Small intestine (tissue), 7 donors: ENCODE data around the gene HES1. TPM values are rescaled to one million over a fixed set of nuclear protein-coding genes. Genes with fewer than 3 reads are reported as not detected.

ENCODE experiments used
- DNase-seq, 2 donors: peaks; one replicate each; pipeline versions ENCODE4 v3.0.0 to v3.0.0-alpha.2; 2013
- FAIRE-seq: peaks from 2 replicates; lab custom pipeline; 2012; peaks lifted over from hg19 to GRCh38; lab: Jason Lieb, UNC
- H3K27ac ChIP-seq, 3 donors: one replicate each; pipeline ENCODE4 v1.5.1; 2013; ENCODE audit warnings: low read length in 2 of 3, mild to moderate bottlenecking in 2 of 3, control low read depth in 1 of 3, inconsistent platforms in 1 of 3, low read depth in 1 of 3, moderate library complexity in 1 of 3
- H3K27me3 ChIP-seq, 3 donors: one replicate each; pipeline ENCODE4 v1.6.1; 2013; ENCODE audit warnings: low read length in 3 of 3, inconsistent platforms in 1 of 3; ENCODE audit not compliant: control insufficient read depth in 3 of 3, insufficient read depth in 3 of 3
- H3K36me3 ChIP-seq, 3 donors: one replicate each; pipeline ENCODE4 v1.6.1; 2013; ENCODE audit warnings: low read length in 3 of 3, inconsistent platforms in 1 of 3, low read depth in 1 of 3, mild to moderate bottlenecking in 1 of 3, moderate library complexity in 1 of 3; ENCODE audit not compliant: control insufficient read depth in 3 of 3, insufficient read depth in 2 of 3
- H3K4me1 ChIP-seq, 3 donors: one replicate each; pipeline ENCODE4 v1.6.1; 2013; ENCODE audit warnings: low read length in 2 of 3, inconsistent platforms in 1 of 3, low read depth in 1 of 3, mild to moderate bottlenecking in 1 of 3, moderate library complexity in 1 of 3; ENCODE audit not compliant: control insufficient read depth in 3 of 3, insufficient read depth in 2 of 3
- H3K4me3 ChIP-seq, 3 donors: one replicate each; pipeline ENCODE4 v1.5.1; 2013; ENCODE audit warnings: low read length in 3 of 3, control low read depth in 1 of 3, inconsistent platforms in 1 of 3, low read depth in 1 of 3, mild to moderate bottlenecking in 1 of 3, moderate library complexity in 1 of 3
- H3K9me3 ChIP-seq, 2 donors: one replicate each; pipeline ENCODE4 v1.6.1; 2013; ENCODE audit warnings: low read depth in 1 of 2, low read length in 1 of 2; ENCODE audit not compliant: control insufficient read depth in 2 of 2, insufficient read depth in 1 of 2
- WGBS, 3 donors: extraction: QIAGEN DNeasy Blood & Tissue Kit; methylation state at CpG; one replicate each; pipeline ENCODE4 v1.1.7; 2013; 5-methylcytosine and 5-hydroxymethylcytosine counted together
- polyA plus RNA-seq, 4 donors: library from polyadenylated mRNA; stranded (reverse) in 3 of 4; unstranded in 1 of 4; fragments of 200-250 nt in 3 of 4; fragments of 120-200 nt in 1 of 4; gene quantifications; one replicate each; pipeline versions ENCODE4 v1.2.1 to v1.2.3, GENCODE V29; 2013
- donor health status: healthy with polysubstance abuse.
- donor health status: control.
- donor health status: control.
- donor health status: Bipolar disorder and iron deficiency.
- donor health status: healthy.

The HES1 gene
- polyA plus RNA-seq, 4 donors = 12.3 to 53.5 (median 27.5) TPM

- H3K36me3 ChIP-seq = peaks cover 0 to 18% (median 0%) of the 10 kb centered on the region in 3 donors
- no peak for FAIRE-seq
- H3K27ac ChIP-seq = peak overlapping the region; percentile 50 to 68 (median 52)
- H3K9me3 ChIP-seq = no peaks in the 10 kb centered on the region
- H3K27me3 ChIP-seq = no peaks in the 10 kb centered on the region
- WGBS, 3 donors = 3 to 4% (median 3%) methylated on average over 17 to 41 of the region's 41 CpGs
- H3K4me1 ChIP-seq = peaks cover 9 to 42% (median 14%) of the 10 kb centered on the region in 3 donors
- H3K4me3 ChIP-seq = peak overlapping the region in 2 of 3 donors; percentile 27 to 65
- peak; percentile 37 to 76 for DNase-seq
These were observed 2.2 kb upstream of the HES1 start for GRCh38 chr3:194133661-194134230.

- Histone ChIP-seq H3K36me3 (peaks cover 0 to 20% (median 0%) of the 10 kb centered on the region in 3 donors), H3K27ac (peak overlapping the region; percentile 91 to 96 (median 94)), H3K4me1 (peaks cover 11 to 46% (median 14%) of the 10 kb centered on the region in 3 donors), H3K4me3 (peak overlapping the region; percentile 63 to 65 (median 65)), H3K27me3 (no peaks in the 10 kb centered on the region), H3K9me3 (no peaks in the 10 kb centered on the region)
- FAIRE-seq = no peak
- WGBS, 3 donors = 0 to 1% (median 0%) methylated on average over 23 to 71 of the region's 71 CpGs
- DNase-seq = peak in 1 of 2 donors; percentile 49
These were observed 1.7 kb upstream of the HES1 start for GRCh38 chr3:194134231-194134756.

GRCh38 chr3:194134757-194135515 lies 1.0 kb upstream of the HES1 start:
- Histone ChIP-seq H3K4me1 (peaks cover 14 to 47% (median 16%) of the 10 kb centered on the region in 3 donors), H3K36me3 (peaks cover 0 to 21% (median 0%) of the 10 kb centered on the region in 3 donors), H3K27ac (peak overlapping the region; percentile 91 to 96 (median 94)), H3K27me3 (no peaks in the 10 kb centered on the region), H3K4me3 (peak overlapping the region; percentile 63 to 65 (median 65)), H3K9me3 (no peaks in the 10 kb centered on the region)
- DNase-seq (peak; percentile 95 to 98), FAIRE-seq (no peak)
- WGBS, 3 donors = 0 to 1% (median 0%) methylated on average over 36 to 68 of the region's 68 CpGs

- H3K27ac ChIP-seq = peak overlapping the region; percentile 91 to 96 (median 94)
- H3K4me1 ChIP-seq = peaks cover 14 to 46% (median 14%) of the 10 kb centered on the region in 3 donors
- no peaks in the 10 kb centered on the region for H3K27me3 ChIP-seq
- peak overlapping the region; percentile 30 to 65 (median 63) for H3K4me3 ChIP-seq
- WGBS, 3 donors = 0 to 2% (median 1%) methylated on average over 4 of the region's 4 CpGs
- peaks cover 0 to 21% (median 0%) of the 10 kb centered on the region in 3 donors for H3K36me3 ChIP-seq
- no peak for FAIRE-seq
- no peaks in the 10 kb centered on the region for H3K9me3 ChIP-seq
- DNase-seq = no peak
These were observed 487 bp upstream of the HES1 start for GRCh38 chr3:194135516-194135805.

GRCh38 chr3:194136519-194137007 lies 615 bp downstream of the HES1 start:
- peaks cover 0 to 21% (median 0%) of the 10 kb centered on the region in 3 donors for H3K36me3 ChIP-seq
- H3K27me3 ChIP-seq = no peaks in the 10 kb centered on the region
- H3K4me1 ChIP-seq = peaks cover 10 to 45% (median 10%) of the 10 kb centered on the region in 3 donors
- H3K9me3 ChIP-seq = no peaks in the 10 kb centered on the region
- FAIRE-seq = no peak
- DNase-seq = no peak
- H3K4me3 ChIP-seq = peak overlapping the region; percentile 67 to 83 (median 81)
- WGBS, 3 donors = 0 to 1% (median 0%) methylated on average over 17 of the region's 17 CpGs
- peak overlapping the region; percentile 88 to 97 (median 96) for H3K27ac ChIP-seq

GRCh38 chr3:194137008-194137505 lies 1.1 kb downstream of the HES1 start:
- no peak for FAIRE-seq
- H3K4me1 ChIP-seq = peaks cover 7 to 44% (median 10%) of the 10 kb centered on the region in 3 donors
- peak overlapping the region; percentile 88 to 97 (median 96) for H3K27ac ChIP-seq
- peaks cover 0 to 21% (median 0%) of the 10 kb centered on the region in 3 donors for H3K36me3 ChIP-seq
- 0 to 1% (median 1%) methylated on average over 34 of the region's 34 CpGs for WGBS, 3 donors
- DNase-seq = peak; percentile 61 to 70
- no peaks in the 10 kb centered on the region for H3K9me3 ChIP-seq
- no peaks in the 10 kb centered on the region for H3K27me3 ChIP-seq
- peak overlapping the region; percentile 67 to 83 (median 81) for H3K4me3 ChIP-seq

- peak overlapping the region; percentile 88 to 97 (median 96) for H3K27ac ChIP-seq
- peak overlapping the region; percentile 67 to 83 (median 81) for H3K4me3 ChIP-seq
- DNase-seq (peak; percentile 74 to 83), FAIRE-seq (no peak)
- peaks cover 0 to 21% (median 0%) of the 10 kb centered on the region in 3 donors for H3K36me3 ChIP-seq
- H3K9me3 ChIP-seq = no peaks in the 10 kb centered on the region
- peaks cover 3 to 44% (median 10%) of the 10 kb centered on the region in 3 donors for H3K4me1 ChIP-seq
- H3K27me3 ChIP-seq = no peaks in the 10 kb centered on the region
- 1 to 5% (median 3%) methylated on average over 62 to 69 of the region's 69 CpGs for WGBS, 3 donors
These were observed 1.8 kb downstream of the HES1 start for GRCh38 chr3:194137506-194138474.
